Right cardiac atrium (tissue), 5 donors: ENCODE data around the gene HPCAL1. TPM values are rescaled to one million over a fixed set of nuclear protein-coding genes. Genes with fewer than 3 reads are reported as not detected.

Source experiments
- ATAC-seq, 2 donors: fragments of 200-7000 bp; cut with Tn5 transposase; one replicate each; pipeline versions ENCODE4 v1.8.0 to v1.9.1; 2020; ENCODE audit warnings: moderate library complexity in 2 of 2, mild to moderate bottlenecking in 1 of 2
- DNase-seq, 3 donors: peaks; one replicate each; pipeline ENCODE4 v3.0.0-alpha.2; 2020
- H3K27ac ChIP-seq: one replicate; pipeline ENCODE4 v1.5.1; 2013; ENCODE audit warnings: mild to moderate bottlenecking, low read length, control low read depth, moderate library complexity
- H3K27me3 ChIP-seq: one replicate; pipeline ENCODE4 v1.6.1; 2013; ENCODE audit not compliant: control insufficient read depth, insufficient read depth
- H3K4me1 ChIP-seq: one replicate; pipeline ENCODE4 v1.6.1; 2013; ENCODE audit warnings: low read length; ENCODE audit not compliant: control insufficient read depth, insufficient read depth
- H3K4me3 ChIP-seq: one replicate; pipeline ENCODE4 v1.5.1; 2013; ENCODE audit warnings: low read length, control low read depth
- H3K9me3 ChIP-seq: one replicate; pipeline ENCODE4 v1.6.1; 2013; ENCODE audit warnings: low read length; ENCODE audit not compliant: control insufficient read depth
- WGBS: extraction: QIAGEN DNeasy Blood & Tissue Kit; methylation state at CpG from one replicate; pipeline ENCODE4 v1.1.7; 2013; 5-methylcytosine and 5-hydroxymethylcytosine counted together
- intact Hi-C, 4 donors: fragments of 100-400 bp; cut with DNase I; formaldehyde crosslinking; loops; one replicate each; pipeline versions ENCODE4 v1.11.0 to v1.14.0; 2022 to 2023
- polyA plus RNA-seq: library from polyadenylated mRNA; stranded (reverse); fragments of 200-250 nt; gene quantifications from one replicate; pipeline ENCODE4 v1.2.3, GENCODE V29; 2013
- total RNA-seq, 4 donors: library from RNA; stranded (reverse); fragmentation: NEBNext Ultra II Directional; extraction: Animal tissue kit (Norgen Biotek cat#: 25700); gene quantifications; one replicate each; pipeline ENCODE4 v1.2.1, GENCODE V29; 2021
- donor health status: healthy with polysubstance abuse.
- donor health status: DM: no; HTN: yes; CAD: no.
- donor health status: DM: no; HTN: no; CAD: no.
- donor health status: DM: no; HTN: yes; CAD: no; lungs with severe emphysema.
- donor health status: DM: yes; HTN: yes; CAD: no.

The HPCAL1 gene
- total and polyA plus RNA-seq, 5 donors: 18.5 to 32.2 (median 25.1) TPM

- ATAC-seq: peak; percentile 3 to 6
- Histone ChIP-seq H3K9me3 (no peaks in the 10 kb centered on the region), H3K4me3 (no peak overlapping the region), H3K27me3 (no peaks in the 10 kb centered on the region), H3K27ac (no peak overlapping the region), H3K4me1 (no peaks in the 10 kb centered on the region)
- DNase-seq: peak in 1 of 3 donors; percentile 60
- WGBS: 85% methylated on average over 19 of the region's 19 CpGs
- intact Hi-C loops: loop anchor here in 3 of 4 donors (2.0 to 5.0 kb wide), 3 partner anchors 292 to 309 kb away; no protein-coding TSS in a partner anchor
Measured at GRCh38 chr2:10433947-10434885, 131.5 kb downstream of the HPCAL1 start.

- DNase-seq: peak; percentile 71 to 90 (median 90)
- WGBS: 35% methylated on average over 28 of the region's 28 CpGs
- Histone ChIP-seq H3K4me1 (no peaks in the 10 kb centered on the region), H3K27me3 (no peaks in the 10 kb centered on the region), H3K9me3 (no peaks in the 10 kb centered on the region), H3K27ac (no peak overlapping the region), H3K4me3 (no peak overlapping the region)
- intact Hi-C loops: loop anchor here (2.0 to 5.0 kb wide), 5 partner anchors 293 to 363 kb away; no protein-coding TSS in a partner anchor
- ATAC-seq: peak; percentile 77 to 85
Measured at GRCh38 chr2:10434886-10435819, 132.4 kb downstream of the HPCAL1 start.

- WGBS: 91% methylated on average over 14 of the region's 14 CpGs
- no peaks in the 10 kb centered on the region for H3K4me1 ChIP-seq
- H3K27ac ChIP-seq: no peak overlapping the region
- DNase-seq (no peak), ATAC-seq (no peak)
- no peak overlapping the region for H3K4me3 ChIP-seq
- intact Hi-C loops: loop anchor here in 3 of 4 donors (2.0 to 5.0 kb wide), 4 partner anchors 309 to 364 kb away; no protein-coding TSS in a partner anchor
- H3K27me3 ChIP-seq: no peaks in the 10 kb centered on the region
- no peaks in the 10 kb centered on the region for H3K9me3 ChIP-seq
Measured at GRCh38 chr2:10435820-10436204, 133.1 kb downstream of the HPCAL1 start.

GRCh38 chr2:10436583-10437110, 133.9 kb downstream of the HPCAL1 start:
- H3K4me3 ChIP-seq: no peak overlapping the region
- 68% methylated on average over 13 of the region's 13 CpGs for WGBS
- no peak overlapping the region for H3K27ac ChIP-seq
- no peaks in the 10 kb centered on the region for H3K27me3 ChIP-seq
- intact Hi-C loops: loop anchor here in 3 of 4 donors (5.0 kb wide), 3 partner anchors 309 to 364 kb away; no protein-coding TSS in a partner anchor
- DNase-seq: no peak
- no peaks in the 10 kb centered on the region for H3K4me1 ChIP-seq
- ATAC-seq: no peak
- no peaks in the 10 kb centered on the region for H3K9me3 ChIP-seq

GRCh38 chr2:10437806-10438205, 135.1 kb downstream of the HPCAL1 start:
- WGBS: 85% methylated on average over 9 of the region's 9 CpGs

GRCh38 chr2:10438688-10439087, 136.0 kb downstream of the HPCAL1 start:
- no peak overlapping the region for H3K4me3 ChIP-seq
- ATAC-seq (no peak), DNase-seq (no peak)
- 86% methylated on average over 14 of the region's 14 CpGs for WGBS
- no peaks in the 10 kb centered on the region for H3K4me1 ChIP-seq
- H3K9me3 ChIP-seq: no peaks in the 10 kb centered on the region
- intact Hi-C loops: loop anchor here in 3 of 4 donors (5.0 kb wide), 3 partner anchors 311 to 366 kb away; no protein-coding TSS in a partner anchor
- H3K27ac ChIP-seq: no peak overlapping the region
- H3K27me3 ChIP-seq: no peaks in the 10 kb centered on the region

More at GRCh38 chr2:10437806-10438205, 135.1 kb downstream of the HPCAL1 start:
- ATAC-seq (no peak), DNase-seq (no peak)
- H3K27ac ChIP-seq: no peak overlapping the region
- no peak overlapping the region for H3K4me3 ChIP-seq
- no peaks in the 10 kb centered on the region for H3K9me3 ChIP-seq
- no peaks in the 10 kb centered on the region for H3K4me1 ChIP-seq
- no peaks in the 10 kb centered on the region for H3K27me3 ChIP-seq
- intact Hi-C loops: loop anchor here in 3 of 4 donors (5.0 kb wide), 3 partner anchors 311 to 366 kb away; no protein-coding TSS in a partner anchor

GRCh38 chr2:10439185-10439879, 136.6 kb downstream of the HPCAL1 start:
- Histone ChIP-seq H3K4me3 (no peak overlapping the region), H3K4me1 (no peaks in the 10 kb centered on the region), H3K27me3 (no peaks in the 10 kb centered on the region), H3K27ac (no peak overlapping the region), H3K9me3 (no peaks in the 10 kb centered on the region)
- DNase-seq (no peak), ATAC-seq (no peak)
- intact Hi-C loops: loop anchor here in 3 of 4 donors (5.0 kb wide), 3 partner anchors 312 to 367 kb away; no protein-coding TSS in a partner anchor
- 71% methylated on average over 11 of the region's 11 CpGs for WGBS

GRCh38 chr2:10439971-10440370, 137.3 kb downstream of the HPCAL1 start:
- H3K27me3 ChIP-seq: no peaks in the 10 kb centered on the region
- ATAC-seq (no peak), DNase-seq (no peak)
- WGBS: 93% methylated on average over 8 of the region's 8 CpGs
- no peak overlapping the region for H3K4me3 ChIP-seq
- H3K4me1 ChIP-seq: no peaks in the 10 kb centered on the region
- no peaks in the 10 kb centered on the region for H3K9me3 ChIP-seq
- H3K27ac ChIP-seq: no peak overlapping the region
- intact Hi-C loops: loop anchor here in 3 of 4 donors (5.0 to 10.0 kb wide), 4 partner anchors 225 to 368 kb away; no protein-coding TSS in a partner anchor

- intact Hi-C loops: loop anchor here in 1 of 4 donors (10.0 kb wide), 1 partner anchor 224 kb away; no protein-coding TSS in a partner anchor
- Histone ChIP-seq H3K27me3 (no peaks in the 10 kb centered on the region), H3K27ac (no peak overlapping the region), H3K4me3 (no peak overlapping the region), H3K9me3 (no peaks in the 10 kb centered on the region), H3K4me1 (no peaks in the 10 kb centered on the region)
- WGBS: 93% methylated on average over 6 of the region's 6 CpGs
- ATAC-seq (no peak), DNase-seq (no peak)
Measured at GRCh38 chr2:10440736-10441135, 138.0 kb downstream of the HPCAL1 start.

GRCh38 chr2:10441948-10442347, 139.2 kb downstream of the HPCAL1 start:
- intact Hi-C loops: loop anchor here in 1 of 4 donors (10.0 kb wide), 1 partner anchor 223 kb away; no protein-coding TSS in a partner anchor
- Histone ChIP-seq H3K27ac (no peak overlapping the region), H3K27me3 (no peaks in the 10 kb centered on the region), H3K4me3 (no peak overlapping the region), H3K9me3 (no peaks in the 10 kb centered on the region), H3K4me1 (peaks cover 2% of the 10 kb centered on the region)
- DNase-seq: no peak
- ATAC-seq: no peak
- 86% methylated on average over 8 of the region's 8 CpGs for WGBS
